K562 (cell line): Measurements from ENCODE around the gene PARD3. TPM values are rescaled to one million over a fixed set of nuclear protein-coding genes. Genes with fewer than 3 reads are reported as not detected.

Experiments
- ATAC-seq: fragments of 200-7000 bp; cut with Tn5 transposase; 3 replicates; pipeline ENCODE4 v1.9.1; 2020; ENCODE audit warnings: moderate library complexity
- BruUV-seq: library from RNA; stranded (reverse); fragments of 400-500 nt; replicated peaks from 2 replicates; lab custom pipeline; 2021; lab: Mats Ljungman, UMichigan
- CTCF ChIA-PET: fragments of 300-600 bp; formaldehyde crosslinking; extraction: SDS; loops from one replicate; lab custom pipeline; 2021; ENCODE audit warnings: low intra/inter-chr PET ratio; lab: Yijun Ruan, JAX
- POLR2A ChIA-PET: fragments of 300-600, 350-650 bp; sonication (Branson Sonifier 250); formaldehyde crosslinking; extraction: SDS; loops from one replicate; lab custom pipeline; 2021; ENCODE audit warnings: antibody characterized with exemption, inconsistent platforms; lab: Yijun Ruan, JAX
- DNase-seq, 4 experiments: peaks; one replicate each; pipeline versions ENCODE4 v3.0.0 to v3.0.0-alpha.2; 2011 to 2018; ENCODE audit warnings: low spot score in 3 of 4, mixed read lengths in 3 of 4; ENCODE audit errors: extremely low read depth in 1 of 4
- FAIRE-seq: peaks from 2 replicates; lab custom pipeline; 2011; peaks lifted over from hg19 to GRCh38; lab: Jason Lieb, UNC
- H2AFZ ChIP-seq: 2 replicates; pipeline ENCODE4 v1.6.0; 2011; ENCODE audit warnings: low read depth, low read length, control low read depth, inconsistent platforms
- H3K27ac ChIP-seq: fragments of 200-600 bp; 3 replicates; pipeline ENCODE4 v1.8.0; 2011; ENCODE audit warnings: low read depth, mild to moderate bottlenecking, control low read depth, inconsistent platforms, low read length, moderate library complexity, mixed read lengths; ENCODE audit errors: extremely low read depth
- H3K27me3 ChIP-seq, 2 experiments: fragments of 300-600 bp in 1 of 2; 2 replicates in 1 of 2; 3 replicates in 1 of 2; pipeline versions ENCODE4 v1.6.0 to v1.8.0; 2011; ENCODE audit warnings: inconsistent platforms in 2 of 2, low read length in 2 of 2, mild to moderate bottlenecking in 1 of 2, mixed read lengths in 1 of 2, moderate library complexity in 1 of 2; ENCODE audit not compliant: control insufficient read depth in 2 of 2, insufficient read depth in 2 of 2
- H3K36me3 ChIP-seq: fragments of 300-600 bp; 3 replicates; pipeline ENCODE4 v1.8.0; 2011; ENCODE audit warnings: mild to moderate bottlenecking, low read length, inconsistent platforms; ENCODE audit not compliant: control insufficient read depth, insufficient read depth
- H3K4me1 ChIP-seq, 2 experiments: fragments of 200-600 bp in 1 of 2; replicated peaks in 1 of 2; 2 replicates in 1 of 2; 3 replicates in 1 of 2; pipeline versions ENCODE4 v1.5.1 to v1.8.0; 2011; ENCODE audit warnings: inconsistent platforms in 2 of 2, low read length in 2 of 2, mild to moderate bottlenecking in 1 of 2, mixed read lengths in 1 of 2, moderate library complexity in 1 of 2; ENCODE audit not compliant: control insufficient read depth in 2 of 2, insufficient read depth in 2 of 2
- H3K4me2 ChIP-seq: 2 replicates; pipeline ENCODE4 v1.6.1; 2011; ENCODE audit warnings: low read length, control low read depth, inconsistent platforms, mixed read lengths; ENCODE audit not compliant: insufficient read depth
- H3K4me3 ChIP-seq: fragments of 200-600 bp; sonication (generic), shearing (Covaris generic); 2 replicates; pipeline ENCODE4 v1.5.1; 2016; ENCODE audit warnings: control low read depth, inconsistent platforms
- H3K79me2 ChIP-seq: fragments of 200-600 bp; 3 replicates; pipeline ENCODE4 v1.8.0; 2011; ENCODE audit warnings: low read length, inconsistent platforms; ENCODE audit not compliant: control insufficient read depth, insufficient read depth
- H3K9ac ChIP-seq, 2 experiments: 2 replicates each; pipeline versions ENCODE4 v1.6.0 to v1.6.1; 2011; ENCODE audit warnings: low read depth in 2 of 2, low read length in 2 of 2, control low read depth in 1 of 2, inconsistent platforms in 1 of 2, mild to moderate bottlenecking in 1 of 2, mixed read lengths in 1 of 2; ENCODE audit not compliant: insufficient read depth in 1 of 2
- H3K9me1 ChIP-seq: one replicate; pipeline ENCODE4 v1.6.0; 2011; ENCODE audit warnings: inconsistent platforms, mild to moderate bottlenecking, low read length, moderate library complexity; ENCODE audit not compliant: control insufficient read depth, insufficient read depth
- H3K9me3 ChIP-seq: replicated peaks from 2 replicates; pipeline ENCODE4 v1.5.1; 2011; ENCODE audit warnings: low read depth, low read length, inconsistent platforms; ENCODE audit not compliant: control insufficient read depth, insufficient read depth
- H4K20me1 ChIP-seq: replicated peaks from 2 replicates; pipeline ENCODE4 v1.6.1; 2011; ENCODE audit warnings: low read length, inconsistent platforms, mixed read lengths; ENCODE audit not compliant: control insufficient read depth, insufficient read depth
- EZH2 ChIP-seq: IDR thresholded peaks from 2 replicates; pipeline ENCODE4 v1.6.1; 2012; ENCODE audit warnings: low read depth, mild to moderate bottlenecking, inconsistent platforms, low read length, borderline replicate concordance
- HNRNPK ChIP-seq: fragments of 200-400 bp; formaldehyde crosslinking; IDR thresholded peaks from one replicate; pipeline ENCODE4 v1.6.1; 2018; ENCODE audit warnings: mild to moderate bottlenecking, low read depth, low read length; ENCODE audit not compliant: poor library complexity, severe bottlenecking
- MAFG ChIP-seq: fragments of 450-650 bp; conservative IDR thresholded peaks from 2 replicates; pipeline ENCODE4 v1.6.1; 2016; ENCODE audit warnings: missing genetic modification characterization, missing compliant biosample characterization
- MEIS2 ChIP-seq: fragments of 450-650 bp; IDR thresholded peaks from 2 replicates; pipeline ENCODE4 v1.6.1; 2014; ENCODE audit warnings: mild to moderate bottlenecking; ENCODE audit not compliant: partially characterized antibody
- NRF1 ChIP-seq, 2 experiments: fragments of 450-650 bp; IDR thresholded peaks in 1 of 2; conservative IDR thresholded peaks in 1 of 2; 2 replicates each; pipeline ENCODE4 v1.6.1; 2014; ENCODE audit warnings: mild to moderate bottlenecking in 2 of 2
- POLR2AphosphoS2 ChIP-seq: IDR thresholded peaks from 2 replicates; pipeline ENCODE4 v1.6.1; 2012; ENCODE audit warnings: low read length, improper control_type of control experiment
- ZC3H8 ChIP-seq: fragments of 450-650 bp; IDR thresholded peaks from 2 replicates; pipeline ENCODE4 v1.6.1; 2017
- ZNF12 ChIP-seq: sonication (generic); formaldehyde crosslinking; IDR thresholded peaks from 2 replicates; pipeline ENCODE4 v1.4.0; 2020; ENCODE audit warnings: mild to moderate bottlenecking, missing genetic modification reagents
- ZNF24 ChIP-seq: fragments of 450-650 bp; IDR thresholded peaks from 2 replicates; pipeline ENCODE4 v1.6.1; 2016
- ZNF316 ChIP-seq: fragments of 450-650 bp; IDR thresholded peaks from 2 replicates; pipeline ENCODE4 v1.6.1; 2016
- ZNF41 ChIP-seq: fragments of 250-450 bp; sonication (Bioruptor Pico); conservative IDR thresholded peaks from 2 replicates; pipeline ENCODE4 v1.4.0; 2020; ENCODE audit warnings: mild to moderate bottlenecking
- ZNF551 ChIP-seq: fragments of 250-450 bp; sonication (Bioruptor Pico); IDR thresholded peaks from 2 replicates; pipeline ENCODE4 v1.5.0; 2021; ENCODE audit warnings: mild to moderate bottlenecking, moderate library complexity
- WGBS: fragments of 100-300 bp; shearing (Covaris generic); methylation state at CpG from one replicate; pipeline ENCODE4 v1.1.6; 2016; ENCODE audit warnings: low coverage, mixed read lengths; ENCODE audit not compliant: insufficient coverage; ENCODE audit errors: missing lambda C conversion rate; 5-methylcytosine and 5-hydroxymethylcytosine counted together
- in situ Hi-C: fragments of 300-500 bp; cut with MboI; formaldehyde crosslinking; loops from 4 replicates; pipeline ENCODE4 v1.15.0; 2018; ENCODE audit warnings: inconsistent platforms, mixed read lengths
- intact Hi-C: fragments of 100-400 bp; cut with micrococcal nuclease; formaldehyde crosslinking; loops from 2 replicates; pipeline ENCODE4 v1.14.2; 2022
- polyA plus RNA-seq, 8 experiments: library from polyadenylated mRNA; depleted of rRNA in 4 of 8; stranded (reverse) in 5 of 8; unstranded in 3 of 8; fragments of >200 nt; fragmentation: Nextera tagmentation in 2 of 8; fragmentation: Illumina TruSeq in 1 of 8; extraction: Ambion mirVana in 2 of 8; extraction: Trizol in 1 of 8; gene quantifications; 2 replicates each; pipeline versions ENCODE4 v1.2.1 to v1.2.3, GENCODE V29; 2011 to 2014; ENCODE audit warnings: inconsistent platforms in 1 of 8, missing spikeins in 1 of 8
- total RNA-seq, 7 experiments: library from RNA; depleted of rRNA in 6 of 7; stranded (reverse); fragments of >200 nt in 6 of 7; fragmentation: Illumina TruSeq in 2 of 7; extraction: Trizol in 2 of 7; gene quantifications; 2 replicates each; pipeline versions ENCODE4 v1.2.1 to v1.2.3, GENCODE V29; 2011 to 2021; ENCODE audit warnings: low replicate concordance in 1 of 7
- TF ChIP-seq, protein P1 (sequence below): sonication (generic); formaldehyde crosslinking; IDR thresholded peaks from 2 replicates; pipeline ENCODE4 v1.8.1; 2023; ENCODE audit warnings: mild to moderate bottlenecking, missing genetic modification reagents
- TF ChIP-seq, protein P2 (sequence below): sonication (generic); formaldehyde crosslinking; IDR thresholded peaks from 2 replicates; pipeline ENCODE4 v1.8.1; 2023; ENCODE audit warnings: mild to moderate bottlenecking, missing genetic modification reagents
- TF ChIP-seq, protein P3 (sequence below), 2 experiments: fragments of 450-650 bp in 1 of 2; sonication (generic) in 1 of 2; formaldehyde crosslinking in 1 of 2; IDR thresholded peaks in 1 of 2; conservative IDR thresholded peaks in 1 of 2; 2 replicates each; pipeline versions ENCODE4 v1.6.1 to v1.8.1; 2016 to 2023; ENCODE audit warnings: mild to moderate bottlenecking in 2 of 2, moderate library complexity in 2 of 2, inconsistent platforms in 1 of 2, missing genetic modification reagents in 1 of 2
- TF ChIP-seq, protein P4 (sequence below): fragments of 450-650 bp; formaldehyde crosslinking; IDR thresholded peaks from 2 replicates; pipeline ENCODE4 v1.4.0; 2022; ENCODE audit warnings: missing genetic modification characterization
- TF ChIP-seq, protein P5 (sequence below): fragments of 450-650 bp; formaldehyde crosslinking; IDR thresholded peaks from 2 replicates; pipeline ENCODE4 v1.4.0; 2022; ENCODE audit warnings: mild to moderate bottlenecking, moderate library complexity

The PARD3 gene
- total and polyA plus RNA-seq, 9 of the 15 experiments (the other 6 are each of a cell fraction or from before 2014, with no cell fraction given): 2.7 to 11.7 (median 7.7) TPM

DNA sequence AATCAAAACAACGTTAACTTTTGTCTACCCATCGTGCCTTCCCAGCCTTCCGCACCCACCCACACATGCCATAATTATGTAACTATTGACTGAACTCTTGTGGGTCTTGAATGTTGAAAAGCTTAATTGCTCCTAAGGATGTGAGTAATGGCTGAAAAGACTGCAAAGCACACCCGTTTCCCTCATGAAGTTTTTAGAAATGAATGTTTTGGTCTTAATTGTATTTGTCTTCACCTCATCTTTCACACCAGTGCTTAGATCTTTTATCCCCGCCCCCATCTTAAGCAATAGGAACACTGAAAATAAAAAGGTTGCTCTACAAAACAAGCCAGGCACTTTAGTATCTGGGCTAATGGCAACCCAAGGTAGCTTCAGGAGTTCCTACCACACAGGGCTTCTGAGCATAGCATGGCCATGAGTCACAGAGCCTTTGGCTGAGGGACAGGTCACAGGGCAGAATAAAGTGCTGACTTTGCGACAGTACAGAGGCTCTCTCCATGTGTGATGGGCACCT is 690.5 kb downstream of the PARD3 start:
- Histone ChIP-seq H3K27ac (no peak overlapping the region), H3K4me2 (no peak overlapping the region), H3K79me2 (no peaks in the 10 kb centered on the region), H3K4me3 (no peak overlapping the region), H3K4me1 (peaks cover 0 to under 1% of the 10 kb centered on the region in 2 experiments; a peak in 1 of 5 replicates), H2AFZ (no peak overlapping the region), H3K9ac (no peak overlapping the region), H3K9me1 (no peaks in the 10 kb centered on the region), H3K27me3 (no peaks in the 10 kb centered on the region), H4K20me1 (no peaks in the 10 kb centered on the region), H3K9me3 (no peaks in the 10 kb centered on the region), H3K36me3 (no peaks in the 10 kb centered on the region)
- CTCF ChIA-PET: no interaction called here
- 0% methylated on average over 6 of the region's 6 CpGs for WGBS
- POLR2A ChIA-PET: no interaction called here
- in situ Hi-C loops: no loop called here
- FAIRE-seq (no peak), DNase-seq (no peak), ATAC-seq (no peak)
- no TSS peak for BruUV-seq
- intact Hi-C loops: no loop called here
- TF ChIP-seq POLR2AphosphoS2 (no peak), ZNF41 (no peak), MAFG (tag) (0 out of 2 replicates have a peak, but pooled peaks have one; percentile 7), NRF1 (conservative IDR thresholded peaks at IDR 0.05 in 1 of 2, IDR thresholded peaks at IDR 0.05 in 1 of 2) (no peak), ZNF316 (peak; percentile 21; the same call in 1 of the 2 replicates), MEIS2 (no peak), ZNF551 (no peak), ZNF12 (CRISPR knock-in tag) (no peak), HNRNPK (no peak), EZH2 (no peak), ZNF24 (no peak), ZC3H8 (no peak)
- TF ChIP-seq, protein P1, sequence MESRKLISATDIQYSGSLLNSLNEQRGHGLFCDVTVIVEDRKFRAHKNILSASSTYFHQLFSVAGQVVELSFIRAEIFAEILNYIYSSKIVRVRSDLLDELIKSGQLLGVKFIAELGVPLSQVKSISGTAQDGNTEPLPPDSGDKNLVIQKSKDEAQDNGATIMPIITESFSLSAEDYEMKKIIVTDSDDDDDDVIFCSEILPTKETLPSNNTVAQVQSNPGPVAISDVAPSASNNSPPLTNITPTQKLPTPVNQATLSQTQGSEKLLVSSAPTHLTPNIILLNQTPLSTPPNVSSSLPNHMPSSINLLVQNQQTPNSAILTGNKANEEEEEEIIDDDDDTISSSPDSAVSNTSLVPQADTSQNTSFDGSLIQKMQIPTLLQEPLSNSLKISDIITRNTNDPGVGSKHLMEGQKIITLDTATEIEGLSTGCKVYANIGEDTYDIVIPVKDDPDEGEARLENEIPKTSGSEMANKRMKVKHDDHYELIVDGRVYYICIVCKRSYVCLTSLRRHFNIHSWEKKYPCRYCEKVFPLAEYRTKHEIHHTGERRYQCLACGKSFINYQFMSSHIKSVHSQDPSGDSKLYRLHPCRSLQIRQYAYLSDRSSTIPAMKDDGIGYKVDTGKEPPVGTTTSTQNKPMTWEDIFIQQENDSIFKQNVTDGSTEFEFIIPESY (CRISPR knock-in tag): no peak
- TF ChIP-seq, protein P2, sequence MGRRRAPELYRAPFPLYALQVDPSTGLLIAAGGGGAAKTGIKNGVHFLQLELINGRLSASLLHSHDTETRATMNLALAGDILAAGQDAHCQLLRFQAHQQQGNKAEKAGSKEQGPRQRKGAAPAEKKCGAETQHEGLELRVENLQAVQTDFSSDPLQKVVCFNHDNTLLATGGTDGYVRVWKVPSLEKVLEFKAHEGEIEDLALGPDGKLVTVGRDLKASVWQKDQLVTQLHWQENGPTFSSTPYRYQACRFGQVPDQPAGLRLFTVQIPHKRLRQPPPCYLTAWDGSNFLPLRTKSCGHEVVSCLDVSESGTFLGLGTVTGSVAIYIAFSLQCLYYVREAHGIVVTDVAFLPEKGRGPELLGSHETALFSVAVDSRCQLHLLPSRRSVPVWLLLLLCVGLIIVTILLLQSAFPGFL (CRISPR knock-in tag): no peak
- TF ChIP-seq, protein P3, sequence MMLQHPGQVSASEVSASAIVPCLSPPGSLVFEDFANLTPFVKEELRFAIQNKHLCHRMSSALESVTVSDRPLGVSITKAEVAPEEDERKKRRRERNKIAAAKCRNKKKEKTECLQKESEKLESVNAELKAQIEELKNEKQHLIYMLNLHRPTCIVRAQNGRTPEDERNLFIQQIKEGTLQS (IDR thresholded peaks at IDR 0.05): no peak
- TF ChIP-seq, protein P3 (CRISPR knock-in tag; conservative IDR thresholded peaks at IDR 0.05): no peak
- TF ChIP-seq, protein P4, sequence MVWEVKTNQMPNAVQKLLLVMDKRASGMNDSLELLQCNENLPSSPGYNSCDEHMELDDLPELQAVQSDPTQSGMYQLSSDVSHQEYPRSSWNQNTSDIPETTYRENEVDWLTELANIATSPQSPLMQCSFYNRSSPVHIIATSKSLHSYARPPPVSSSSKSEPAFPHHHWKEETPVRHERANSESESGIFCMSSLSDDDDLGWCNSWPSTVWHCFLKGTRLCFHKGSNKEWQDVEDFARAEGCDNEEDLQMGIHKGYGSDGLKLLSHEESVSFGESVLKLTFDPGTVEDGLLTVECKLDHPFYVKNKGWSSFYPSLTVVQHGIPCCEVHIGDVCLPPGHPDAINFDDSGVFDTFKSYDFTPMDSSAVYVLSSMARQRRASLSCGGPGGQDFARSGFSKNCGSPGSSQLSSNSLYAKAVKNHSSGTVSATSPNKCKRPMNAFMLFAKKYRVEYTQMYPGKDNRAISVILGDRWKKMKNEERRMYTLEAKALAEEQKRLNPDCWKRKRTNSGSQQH (CRISPR knock-in tag): no peak
- TF ChIP-seq, protein P5, sequence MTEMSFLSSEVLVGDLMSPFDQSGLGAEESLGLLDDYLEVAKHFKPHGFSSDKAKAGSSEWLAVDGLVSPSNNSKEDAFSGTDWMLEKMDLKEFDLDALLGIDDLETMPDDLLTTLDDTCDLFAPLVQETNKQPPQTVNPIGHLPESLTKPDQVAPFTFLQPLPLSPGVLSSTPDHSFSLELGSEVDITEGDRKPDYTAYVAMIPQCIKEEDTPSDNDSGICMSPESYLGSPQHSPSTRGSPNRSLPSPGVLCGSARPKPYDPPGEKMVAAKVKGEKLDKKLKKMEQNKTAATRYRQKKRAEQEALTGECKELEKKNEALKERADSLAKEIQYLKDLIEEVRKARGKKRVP: no peak
